Gastrocnemius medialis (tissue), 4 donors: ENCODE results near the gene METTL9. TPM values are rescaled to one million over a fixed set of nuclear protein-coding genes. Genes with fewer than 3 reads are reported as not detected.
"Not testable (repeated sequence)": the region's sequence is repeated elsewhere in the genome, so short reads cannot be mapped to it uniquely, and the experiment has no call there.

Experiments
- ATAC-seq, 2 donors: fragments of 150-250 bp; one replicate each; pipeline ENCODE4 v1.9.1; 2016
- DNase-seq, 2 donors: peaks; one replicate each; pipeline ENCODE4 v3.0.0-alpha.2; 2019
- H3K27ac ChIP-seq, 4 donors: fragments of 200-600 bp; sonication (generic); 1 replicate in 1 of 4; 2 replicates in 3 of 4; pipeline ENCODE4 v1.5.1; 2016 to 2018; ENCODE audit warnings: mild to moderate bottlenecking in 2 of 4, moderate library complexity in 1 of 4
- H3K27me3 ChIP-seq, 3 donors: fragments of 200-600 bp; sonication (generic) in 2 of 3; 1 replicate in 1 of 3; 2 replicates in 2 of 3; pipeline versions ENCODE4 v1.5.1 to v1.6.0; 2016 to 2019; ENCODE audit warnings: mild to moderate bottlenecking in 1 of 3, moderate library complexity in 1 of 3
- H3K36me3 ChIP-seq, 2 donors: fragments of 200-600 bp; sonication (generic) in 1 of 2; one replicate each; pipeline ENCODE4 v1.5.1; 2017 to 2018
- H3K4me1 ChIP-seq, 2 donors: fragments of 200-600 bp; sonication (generic) in 1 of 2; one replicate each; pipeline ENCODE4 v1.5.1; 2016 to 2017; ENCODE audit warnings: mild to moderate bottlenecking in 2 of 2
- H3K4me3 ChIP-seq, 4 donors: fragments of 200-600 bp; sonication (generic) in 3 of 4; 1 replicate in 1 of 4; 2 replicates in 3 of 4; pipeline ENCODE4 v1.5.1; 2016 to 2019; ENCODE audit warnings: mild to moderate bottlenecking in 2 of 4
- H3K9me3 ChIP-seq, 3 donors: fragments of 200-600 bp; sonication (generic) in 2 of 3; 1 replicate in 1 of 3; 2 replicates in 2 of 3; pipeline ENCODE4 v1.5.1; 2016 to 2019
- POLR2A ChIP-seq, 2 donors: fragments of 450-650 bp; IDR thresholded peaks; one replicate each; pipeline ENCODE4 v1.6.1; 2017; ENCODE audit warnings: antibody characterized with exemption in 2 of 2, mild to moderate bottlenecking in 2 of 2, moderate library complexity in 2 of 2
- in situ Hi-C, 4 donors: fragments of 200-750 bp; cut with MboI; loops; one replicate each; pipeline versions ENCODE4 v1.15.0 to v1.8.0; 2017; ENCODE audit warnings: low sequenced_read_pairs in 4 of 4
- intact Hi-C: fragments of 100-400 bp; cut with DNase I; formaldehyde crosslinking; loops from one replicate; pipeline ENCODE4 v1.15.1; 2023; ENCODE audit warnings: low total_unique reads
- total RNA-seq, 4 donors: library from RNA; depleted of rRNA; stranded (reverse); fragments of >200 nt; gene quantifications; one replicate each; pipeline versions ENCODE4 v1.1.0 to v1.2.3, GENCODE V29; 2016
- TF ChIP-seq, protein P1 (sequence below), 5 experiments: fragments of 450-650 bp in 3 of 5; fragments of 200-600 bp in 2 of 5; sonication (generic) in 2 of 5; IDR thresholded peaks in 4 of 5; conservative IDR thresholded peaks in 1 of 5; 1 replicate in 4 of 5; 2 replicates in 1 of 5; pipeline ENCODE4 v1.5.1; 2016 to 2019; ENCODE audit warnings: antibody characterized with exemption in 5 of 5, mild to moderate bottlenecking in 3 of 5, moderate library complexity in 3 of 5

Gene METTL9
- total RNA-seq, 4 donors from 2014 or later = 87.2 to 109 (median 96.8) TPM

DNA sequence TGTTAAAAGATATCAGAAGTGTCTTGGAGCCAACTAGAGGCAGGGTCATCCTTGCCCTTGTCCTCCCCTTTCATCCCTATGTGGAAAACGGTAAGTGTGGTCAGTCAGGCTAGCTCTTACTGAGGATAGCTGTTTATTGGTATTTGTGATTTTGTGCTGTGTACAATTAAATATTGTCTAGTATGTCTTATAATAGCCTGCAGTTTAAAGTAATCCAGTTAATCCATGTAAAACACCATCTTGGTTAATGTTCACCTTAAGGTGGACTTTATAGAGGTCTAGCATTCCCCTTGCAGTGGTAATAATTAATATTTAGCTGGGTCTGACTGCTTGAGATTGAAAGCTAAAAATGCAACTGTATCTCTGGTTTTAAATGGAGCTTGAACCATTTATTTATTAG, 25.6 kb downstream of the METTL9 start:
- H3K4me3 ChIP-seq = no peak overlapping the region
- no peak overlapping the region for H3K27ac ChIP-seq
- in situ Hi-C loops = no loop called here
- DNase-seq (no peak), ATAC-seq (no peak)
- TF ChIP-seq, protein P1, sequence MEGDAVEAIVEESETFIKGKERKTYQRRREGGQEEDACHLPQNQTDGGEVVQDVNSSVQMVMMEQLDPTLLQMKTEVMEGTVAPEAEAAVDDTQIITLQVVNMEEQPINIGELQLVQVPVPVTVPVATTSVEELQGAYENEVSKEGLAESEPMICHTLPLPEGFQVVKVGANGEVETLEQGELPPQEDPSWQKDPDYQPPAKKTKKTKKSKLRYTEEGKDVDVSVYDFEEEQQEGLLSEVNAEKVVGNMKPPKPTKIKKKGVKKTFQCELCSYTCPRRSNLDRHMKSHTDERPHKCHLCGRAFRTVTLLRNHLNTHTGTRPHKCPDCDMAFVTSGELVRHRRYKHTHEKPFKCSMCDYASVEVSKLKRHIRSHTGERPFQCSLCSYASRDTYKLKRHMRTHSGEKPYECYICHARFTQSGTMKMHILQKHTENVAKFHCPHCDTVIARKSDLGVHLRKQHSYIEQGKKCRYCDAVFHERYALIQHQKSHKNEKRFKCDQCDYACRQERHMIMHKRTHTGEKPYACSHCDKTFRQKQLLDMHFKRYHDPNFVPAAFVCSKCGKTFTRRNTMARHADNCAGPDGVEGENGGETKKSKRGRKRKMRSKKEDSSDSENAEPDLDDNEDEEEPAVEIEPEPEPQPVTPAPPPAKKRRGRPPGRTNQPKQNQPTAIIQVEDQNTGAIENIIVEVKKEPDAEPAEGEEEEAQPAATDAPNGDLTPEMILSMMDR (IDR thresholded peaks at IDR 0.05 in 4 of 5, conservative IDR thresholded peaks at IDR 0.05 in 1 of 5) = no peak
- TF ChIP-seq POLR2A (IDR thresholded peaks at IDR 0.05) = no peak
- H3K4me1 ChIP-seq = peaks cover 0 to under 1% of the 10 kb centered on the region in 2 donors
- H3K36me3 ChIP-seq = peaks cover 0 to 16% of the 10 kb centered on the region in 2 donors
- intact Hi-C loops = no loop called here
- no peaks in the 10 kb centered on the region for H3K9me3 ChIP-seq
- H3K27me3 ChIP-seq = no peaks in the 10 kb centered on the region

DNA sequence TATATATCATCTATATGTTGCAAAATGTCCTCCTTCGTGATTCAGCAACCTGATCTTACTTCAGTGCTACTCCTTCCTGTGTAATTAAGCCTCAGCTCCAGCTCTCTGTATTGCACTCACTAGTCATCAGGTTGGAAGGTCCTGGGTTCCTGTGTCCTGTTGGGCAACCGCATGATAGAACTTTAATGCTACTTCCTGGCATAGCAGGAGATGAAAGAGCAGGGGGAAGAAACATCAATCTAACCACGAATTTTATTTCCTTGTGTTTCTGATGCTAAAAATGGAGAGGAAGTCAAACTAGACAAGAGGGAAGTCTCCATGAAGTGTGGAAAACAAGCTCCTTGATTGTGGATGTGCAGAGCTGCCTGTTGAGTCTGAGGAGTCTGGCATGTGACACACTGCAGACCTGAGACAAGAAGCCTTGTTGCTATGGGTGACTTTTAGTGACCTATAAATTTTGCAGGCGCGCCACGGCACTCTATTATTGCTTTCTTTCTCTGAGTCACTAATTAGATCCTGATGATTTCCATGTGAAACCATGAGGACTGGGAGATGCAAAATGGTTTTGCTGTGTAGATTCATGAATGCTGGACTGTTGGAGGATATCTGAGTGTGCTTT, 27.4 kb downstream of the METTL9 start:
- no peak for TF ChIP-seq POLR2A (IDR thresholded peaks at IDR 0.05)
- TF ChIP-seq, protein P1 (IDR thresholded peaks at IDR 0.05 in 4 of 5, conservative IDR thresholded peaks at IDR 0.05 in 1 of 5) = no peak
- H3K36me3 ChIP-seq = peaks cover 0 to 19% of the 10 kb centered on the region in 2 donors
- peak overlapping the region in 1 of 4 donors; percentile 12 for H3K27ac ChIP-seq
- intact Hi-C loops (no loop called here), in situ Hi-C loops (no loop called here)
- H3K9me3 ChIP-seq = no peaks in the 10 kb centered on the region
- ATAC-seq = peak in 1 of 2 donors; percentile 12
- H3K27me3 ChIP-seq = no peaks in the 10 kb centered on the region
- no peaks in the 10 kb centered on the region for H3K4me1 ChIP-seq
- no peak overlapping the region for H3K4me3 ChIP-seq
- no peak for DNase-seq

DNA sequence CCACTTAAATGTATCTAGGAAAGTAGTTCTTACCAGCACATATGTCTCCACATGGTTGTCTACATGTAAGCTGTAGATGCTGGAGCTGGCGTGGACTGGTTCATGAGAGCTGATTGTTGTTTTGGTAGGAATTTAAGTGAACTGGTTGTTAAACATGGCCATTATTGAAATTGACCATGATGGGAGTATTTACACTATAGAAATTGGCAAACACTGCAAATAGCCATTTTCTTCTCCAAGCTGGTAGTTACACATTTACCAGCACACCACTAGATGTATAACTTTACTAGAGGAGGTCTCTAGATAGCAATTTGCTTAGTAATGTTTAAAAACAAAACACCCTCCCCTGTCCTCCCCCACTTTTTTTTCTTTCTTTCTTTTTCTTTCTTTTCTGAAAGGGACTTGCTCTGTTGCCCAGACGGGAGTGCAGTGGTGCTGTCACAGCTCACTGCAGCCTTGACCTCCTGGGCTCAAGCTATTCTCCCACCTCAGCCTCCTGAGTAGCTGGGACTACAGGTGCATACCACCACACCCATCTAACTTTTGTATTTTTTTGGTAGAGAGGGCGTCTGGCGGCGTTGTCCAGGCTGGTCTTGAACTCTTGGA, 28.8 kb downstream of the METTL9 start:
- in situ Hi-C loops = no loop called here
- H3K27me3 ChIP-seq = no peaks in the 10 kb centered on the region
- ATAC-seq (no peak), DNase-seq (no peak)
- TF ChIP-seq POLR2A (IDR thresholded peaks at IDR 0.05) = no peak
- TF ChIP-seq, protein P1 (IDR thresholded peaks at IDR 0.05 in 4 of 5, conservative IDR thresholded peaks at IDR 0.05 in 1 of 5) = no peak
- no peaks in the 10 kb centered on the region for H3K4me1 ChIP-seq
- no peak overlapping the region for H3K27ac ChIP-seq
- H3K9me3 ChIP-seq = no peaks in the 10 kb centered on the region
- peaks cover 0 to 19% of the 10 kb centered on the region in 2 donors for H3K36me3 ChIP-seq
- H3K4me3 ChIP-seq = no peak overlapping the region
- intact Hi-C loops = no loop called here

DNA sequence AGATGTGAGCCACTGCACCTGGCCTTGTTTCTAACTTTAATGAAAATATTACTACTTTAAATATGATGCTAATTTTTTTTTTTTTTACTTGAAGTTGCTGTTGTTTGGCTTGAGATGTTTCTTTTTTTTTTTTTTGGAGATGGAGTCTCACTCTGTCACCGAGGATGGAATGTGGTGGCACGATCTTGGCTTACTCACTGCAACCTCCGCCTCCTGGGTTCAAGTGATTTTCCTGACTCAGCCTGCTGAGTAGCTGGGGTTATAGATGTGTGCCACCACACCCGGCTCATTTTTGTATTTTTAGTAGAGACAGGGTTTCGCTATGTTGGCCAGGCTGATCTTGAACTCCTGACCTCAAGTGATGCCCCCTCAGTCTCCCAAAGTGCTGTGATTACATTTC, 29.4 kb downstream of the METTL9 start:
- ATAC-seq = no peak
- no peak overlapping the region for H3K27ac ChIP-seq
- H3K9me3 ChIP-seq = no peaks in the 10 kb centered on the region
- H3K36me3 ChIP-seq = peaks cover 0 to 19% of the 10 kb centered on the region in 2 donors
- no peaks in the 10 kb centered on the region for H3K4me1 ChIP-seq
- no peak for TF ChIP-seq POLR2A (IDR thresholded peaks at IDR 0.05)
- TF ChIP-seq, protein P1 (IDR thresholded peaks at IDR 0.05 in 4 of 5, conservative IDR thresholded peaks at IDR 0.05 in 1 of 5) = no peak
- H3K27me3 ChIP-seq = no peaks in the 10 kb centered on the region
- in situ Hi-C loops = no loop called here
- intact Hi-C loops = no loop called here
- H3K4me3 ChIP-seq = no peak overlapping the region
- no peak for DNase-seq

DNA sequence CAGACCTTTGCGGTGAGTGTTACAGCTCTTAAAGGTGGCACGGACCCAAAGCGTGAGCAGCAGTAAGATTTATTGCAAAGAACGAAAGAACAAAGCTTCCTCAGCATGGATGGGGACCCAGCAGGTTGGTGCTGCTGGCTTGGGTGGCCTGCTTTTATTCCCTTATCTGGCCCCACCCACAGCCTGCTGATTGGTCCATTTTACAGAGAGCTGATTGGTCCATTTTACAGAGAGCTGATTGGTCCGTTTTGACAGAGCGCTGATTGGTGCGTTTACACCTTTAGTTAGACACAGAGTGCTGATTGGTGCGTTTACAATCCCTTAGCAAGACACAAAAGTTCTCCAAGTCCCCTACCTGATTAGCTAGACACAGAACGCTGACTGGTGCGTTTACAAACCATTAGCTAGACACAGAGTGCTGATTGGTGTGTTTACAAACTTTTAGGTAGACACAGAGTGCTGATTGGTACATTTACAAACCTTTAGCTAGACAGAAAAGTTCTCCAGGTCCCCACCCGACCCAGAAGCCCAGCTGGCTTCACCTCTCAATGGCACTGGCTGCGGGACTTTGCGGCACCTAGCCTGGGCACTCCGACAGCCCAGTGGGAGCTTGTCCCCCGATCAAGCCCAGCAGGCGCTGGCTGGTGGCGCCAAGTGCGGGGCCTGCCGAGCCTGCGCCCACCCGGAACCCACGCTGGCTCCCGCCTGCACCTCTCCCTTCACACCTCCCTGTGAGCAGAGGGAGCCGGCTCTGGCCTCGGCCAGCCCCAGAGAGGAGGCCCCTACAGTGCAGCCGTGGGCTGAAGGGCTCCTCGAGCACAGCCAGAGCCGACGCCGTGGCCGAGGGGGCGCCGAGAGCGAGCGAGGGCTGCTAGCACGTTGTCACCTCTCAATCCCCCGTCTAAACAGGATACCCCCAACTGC, 30.5 kb downstream of the METTL9 start:
- peaks cover 0 to 18% of the 10 kb centered on the region in 2 donors for H3K36me3 ChIP-seq
- H3K27me3 ChIP-seq, H3K4me3 ChIP-seq, ATAC-seq, intact Hi-C loops, H3K9me3 ChIP-seq, H3K4me1 ChIP-seq, H3K27ac ChIP-seq, DNase-seq: not testable (repeated sequence)
- in situ Hi-C loops = loop anchor here in 1 of 4 donors (10.0 kb wide), 1 partner anchor 45 kb away; no protein-coding TSS in a partner anchor

DNA sequence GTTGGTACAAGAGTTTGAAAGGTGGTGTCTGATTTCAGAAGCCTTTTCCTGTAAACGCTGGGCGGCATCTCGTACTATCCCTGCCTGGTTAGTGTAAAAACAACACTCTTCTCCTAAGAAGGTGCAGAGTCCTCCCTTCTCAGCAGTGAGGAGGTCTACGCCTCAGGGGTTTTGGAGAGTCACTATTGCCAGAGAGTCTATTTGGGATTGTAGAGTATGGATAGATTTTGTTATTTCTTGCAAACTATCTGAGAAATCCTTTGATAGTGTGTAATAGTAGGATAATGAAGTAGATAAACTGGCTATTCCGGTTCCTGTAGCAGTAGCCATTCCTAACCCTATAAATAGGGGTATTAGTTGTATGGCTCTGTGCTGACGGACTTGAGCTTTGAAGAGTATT, 31.5 kb downstream of the METTL9 start:
- ATAC-seq, H3K4me3 ChIP-seq, H3K27ac ChIP-seq, intact Hi-C loops, H3K27me3 ChIP-seq, DNase-seq, H3K4me1 ChIP-seq, H3K9me3 ChIP-seq: not testable (repeated sequence)
- H3K36me3 ChIP-seq = peaks cover 0 to 12% of the 10 kb centered on the region in 2 donors
- in situ Hi-C loops = loop anchor here in 1 of 4 donors (10.0 kb wide), 1 partner anchor 46 kb away; no protein-coding TSS in a partner anchor

DNA sequence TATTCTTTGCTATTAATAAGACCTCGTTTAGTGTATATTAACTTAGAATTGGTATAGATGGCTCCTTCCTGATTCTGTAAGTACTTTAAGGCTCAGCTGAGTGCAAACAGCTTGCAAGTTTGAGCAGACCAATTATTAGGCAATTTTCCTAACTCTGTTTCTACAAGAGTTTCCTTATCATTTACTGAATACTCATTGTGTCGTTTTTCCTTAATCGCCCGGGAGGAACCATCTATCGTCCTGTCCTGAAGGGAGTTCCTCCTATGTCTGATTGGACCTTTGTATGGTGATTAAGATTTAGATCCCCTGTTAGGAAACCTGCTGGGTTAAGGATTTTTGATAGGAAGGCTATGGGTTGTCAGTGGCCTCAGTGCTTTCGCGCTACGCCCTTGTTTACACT, 32.0 kb downstream of the METTL9 start:
- ATAC-seq, DNase-seq, H3K9me3 ChIP-seq, H3K4me3 ChIP-seq, intact Hi-C loops, H3K4me1 ChIP-seq, H3K27me3 ChIP-seq, H3K27ac ChIP-seq: not testable (repeated sequence)
- peaks cover 0 to 12% of the 10 kb centered on the region in 2 donors for H3K36me3 ChIP-seq
- in situ Hi-C loops = loop anchor here in 1 of 4 donors (10.0 kb wide), 1 partner anchor 47 kb away; no protein-coding TSS in a partner anchor
